Measurements from ENCODE around the gene EDN2.

EDN2 gene

GRCh38 chr1:41433501-41433900, 51.0 kb downstream of the EDN2 start:
- H3K4me3 ChIP-seq (ENCODE audit: low read depth, low read length), result no peak overlapping the region
- no peak for DNase-seq (ENCODE audit: low read depth)
- no peak for TF ChIP-seq CTCF (conservative IDR thresholded peaks at IDR 0.05; ENCODE audit: low read depth, low read length)

- TF ChIP-seq CTCF (conservative IDR thresholded peaks at IDR 0.05; ENCODE audit: low read depth, low read length), result peak; percentile 93
- no peak overlapping the region for H3K4me3 ChIP-seq (ENCODE audit: low read depth, low read length)
- peak; percentile 76 for DNase-seq (ENCODE audit: low read depth)
Observed at GRCh38 chr1:41432481-41433280, 51.8 kb downstream of the EDN2 start.

GRCh38 chr1:41431490-41432350, 52.8 kb downstream of the EDN2 start:
- TF ChIP-seq CTCF (conservative IDR thresholded peaks at IDR 0.05; ENCODE audit: low read depth, low read length), result no peak
- no peak for DNase-seq (ENCODE audit: low read depth)
- no peak overlapping the region for H3K4me3 ChIP-seq (ENCODE audit: low read depth, low read length)

- DNase-seq (ENCODE audit: low read depth), result no peak
- H3K4me3 ChIP-seq (ENCODE audit: low read depth, low read length), result no peak overlapping the region
- TF ChIP-seq CTCF (conservative IDR thresholded peaks at IDR 0.05; ENCODE audit: low read depth, low read length), result no peak
Observed at GRCh38 chr1:41430582-41430981, 53.9 kb downstream of the EDN2 start.

GRCh38 chr1:41430069-41430468, 54.4 kb downstream of the EDN2 start:
- DNase-seq (ENCODE audit: low read depth), result no peak
- no peak overlapping the region for H3K4me3 ChIP-seq (ENCODE audit: low read depth, low read length)
- no peak for TF ChIP-seq CTCF (conservative IDR thresholded peaks at IDR 0.05; ENCODE audit: low read depth, low read length)

- no peak for DNase-seq (ENCODE audit: low read depth)
- no peak for TF ChIP-seq CTCF (conservative IDR thresholded peaks at IDR 0.05; ENCODE audit: low read depth, low read length)
- H3K4me3 ChIP-seq (ENCODE audit: low read depth, low read length), result no peak overlapping the region
Observed at GRCh38 chr1:41429641-41430035, 54.8 kb downstream of the EDN2 start.

Measured in choroid plexus epithelial cell (primary cell).